K562 (cell line): ENCODE measurements around the gene NINL. TPM values are rescaled to one million over a fixed set of nuclear protein-coding genes. Genes with fewer than 3 reads are reported as not detected.

Experiments
- ATAC-seq: fragments of 200-7000 bp; cut with Tn5 transposase; 3 replicates; pipeline ENCODE4 v1.9.1; 2020; ENCODE audit warnings: moderate library complexity
- BruUV-seq: library from RNA; stranded (reverse); fragments of 400-500 nt; replicated peaks from 2 replicates; lab custom pipeline; 2021; lab: Mats Ljungman, UMichigan
- CTCF ChIA-PET: fragments of 300-600 bp; formaldehyde crosslinking; extraction: SDS; loops from one replicate; lab custom pipeline; 2021; ENCODE audit warnings: low intra/inter-chr PET ratio; lab: Yijun Ruan, JAX
- POLR2A ChIA-PET: fragments of 300-600, 350-650 bp; sonication (Branson Sonifier 250); formaldehyde crosslinking; extraction: SDS; loops from one replicate; lab custom pipeline; 2021; ENCODE audit warnings: antibody characterized with exemption, inconsistent platforms; lab: Yijun Ruan, JAX
- DNase-seq, 4 experiments: peaks; one replicate each; pipeline versions ENCODE4 v3.0.0 to v3.0.0-alpha.2; 2011 to 2018; ENCODE audit warnings: low spot score in 3 of 4, mixed read lengths in 3 of 4; ENCODE audit errors: extremely low read depth in 1 of 4
- FAIRE-seq: peaks from 2 replicates; lab custom pipeline; 2011; peaks lifted over from hg19 to GRCh38; lab: Jason Lieb, UNC
- H2AFZ ChIP-seq: 2 replicates; pipeline ENCODE4 v1.6.0; 2011; ENCODE audit warnings: low read depth, low read length, control low read depth, inconsistent platforms
- H3K27ac ChIP-seq: fragments of 200-600 bp; 3 replicates; pipeline ENCODE4 v1.8.0; 2011; ENCODE audit warnings: low read depth, mild to moderate bottlenecking, control low read depth, inconsistent platforms, low read length, moderate library complexity, mixed read lengths; ENCODE audit errors: extremely low read depth
- H3K27me3 ChIP-seq, 2 experiments: fragments of 300-600 bp in 1 of 2; 2 replicates in 1 of 2; 3 replicates in 1 of 2; pipeline versions ENCODE4 v1.6.0 to v1.8.0; 2011; ENCODE audit warnings: inconsistent platforms in 2 of 2, low read length in 2 of 2, mild to moderate bottlenecking in 1 of 2, mixed read lengths in 1 of 2, moderate library complexity in 1 of 2; ENCODE audit not compliant: control insufficient read depth in 2 of 2, insufficient read depth in 2 of 2
- H3K36me3 ChIP-seq: fragments of 300-600 bp; 3 replicates; pipeline ENCODE4 v1.8.0; 2011; ENCODE audit warnings: mild to moderate bottlenecking, low read length, inconsistent platforms; ENCODE audit not compliant: control insufficient read depth, insufficient read depth
- H3K4me1 ChIP-seq, 2 experiments: fragments of 200-600 bp in 1 of 2; replicated peaks in 1 of 2; 2 replicates in 1 of 2; 3 replicates in 1 of 2; pipeline versions ENCODE4 v1.5.1 to v1.8.0; 2011; ENCODE audit warnings: inconsistent platforms in 2 of 2, low read length in 2 of 2, mild to moderate bottlenecking in 1 of 2, mixed read lengths in 1 of 2, moderate library complexity in 1 of 2; ENCODE audit not compliant: control insufficient read depth in 2 of 2, insufficient read depth in 2 of 2
- H3K4me2 ChIP-seq: 2 replicates; pipeline ENCODE4 v1.6.1; 2011; ENCODE audit warnings: low read length, control low read depth, inconsistent platforms, mixed read lengths; ENCODE audit not compliant: insufficient read depth
- H3K4me3 ChIP-seq: fragments of 200-600 bp; sonication (generic), shearing (Covaris generic); 2 replicates; pipeline ENCODE4 v1.5.1; 2016; ENCODE audit warnings: control low read depth, inconsistent platforms
- H3K79me2 ChIP-seq: fragments of 200-600 bp; 3 replicates; pipeline ENCODE4 v1.8.0; 2011; ENCODE audit warnings: low read length, inconsistent platforms; ENCODE audit not compliant: control insufficient read depth, insufficient read depth
- H3K9ac ChIP-seq, 2 experiments: 2 replicates each; pipeline versions ENCODE4 v1.6.0 to v1.6.1; 2011; ENCODE audit warnings: low read depth in 2 of 2, low read length in 2 of 2, control low read depth in 1 of 2, inconsistent platforms in 1 of 2, mild to moderate bottlenecking in 1 of 2, mixed read lengths in 1 of 2; ENCODE audit not compliant: insufficient read depth in 1 of 2
- H3K9me1 ChIP-seq: one replicate; pipeline ENCODE4 v1.6.0; 2011; ENCODE audit warnings: inconsistent platforms, mild to moderate bottlenecking, low read length, moderate library complexity; ENCODE audit not compliant: control insufficient read depth, insufficient read depth
- H3K9me3 ChIP-seq: replicated peaks from 2 replicates; pipeline ENCODE4 v1.5.1; 2011; ENCODE audit warnings: low read depth, low read length, inconsistent platforms; ENCODE audit not compliant: control insufficient read depth, insufficient read depth
- H4K20me1 ChIP-seq: replicated peaks from 2 replicates; pipeline ENCODE4 v1.6.1; 2011; ENCODE audit warnings: low read length, inconsistent platforms, mixed read lengths; ENCODE audit not compliant: control insufficient read depth, insufficient read depth
- ARID1B ChIP-seq: fragments of 450-650 bp; IDR thresholded peaks from 2 replicates; pipeline ENCODE4 v1.6.1; 2016; ENCODE audit warnings: antibody characterized with exemption, mild to moderate bottlenecking, inconsistent platforms
- CEBPG ChIP-seq, 3 experiments: fragments of 200-800 bp in 1 of 3; sonication (Bioruptor generic) in 1 of 3; sonication (generic) in 1 of 3; formaldehyde crosslinking in 1 of 3; IDR thresholded peaks in 2 of 3; conservative IDR thresholded peaks in 1 of 3; 2 replicates each; pipeline versions ENCODE4 v1.6.1 to v1.8.0; 2016 to 2022; ENCODE audit warnings: missing compliant biosample characterization in 2 of 3, missing genetic modification characterization in 2 of 3, mild to moderate bottlenecking in 1 of 3, missing genetic modification reagents in 1 of 3
- DMBX1 ChIP-seq: fragments of 250-450 bp; sonication (Bioruptor Pico); IDR thresholded peaks from 2 replicates; pipeline ENCODE4 v1.8.0; 2022; ENCODE audit warnings: inconsistent platforms, mild to moderate bottlenecking, moderate library complexity, borderline replicate concordance
- GTF2E2 ChIP-seq: fragments of 200-800 bp; sonication (Bioruptor generic); IDR thresholded peaks from 2 replicates; pipeline ENCODE4 v1.6.1; 2016; ENCODE audit warnings: missing genetic modification characterization, missing compliant biosample characterization
- GTF2F1 ChIP-seq: IDR thresholded peaks from 2 replicates; pipeline ENCODE4 v1.6.1; 2011; ENCODE audit warnings: low read depth, low read length, improper control_type of control experiment
- HNRNPH1 ChIP-seq: fragments of 200-400 bp; formaldehyde crosslinking; optimal IDR thresholded peaks from 2 replicates; pipeline ENCODE3; 2017; ENCODE audit warnings: low read depth, mild to moderate bottlenecking, low read length, moderate library complexity
- MAZ ChIP-seq, 2 experiments: fragments of 450-650 bp in 1 of 2; sonication (generic) in 1 of 2; formaldehyde crosslinking; IDR thresholded peaks in 1 of 2; conservative IDR thresholded peaks in 1 of 2; 2 replicates each; pipeline versions ENCODE4 v1.4.0 to v1.5.0; 2020; ENCODE audit warnings: mild to moderate bottlenecking in 1 of 2, missing genetic modification reagents in 1 of 2
- MIER1 ChIP-seq: fragments of 450-650 bp; IDR thresholded peaks from 2 replicates; pipeline ENCODE4 v1.6.1; 2016; ENCODE audit warnings: antibody characterized with exemption, mild to moderate bottlenecking, low read depth
- STAT5B ChIP-seq: fragments of 250-450 bp; sonication (Bioruptor Pico); IDR thresholded peaks from 2 replicates; pipeline ENCODE4 v1.8.0; 2021; ENCODE audit warnings: mild to moderate bottlenecking, inconsistent platforms
- TEAD2 ChIP-seq: fragments of 450-650 bp; IDR thresholded peaks from 2 replicates; pipeline ENCODE4 v1.6.1; 2016; ENCODE audit warnings: missing genetic modification characterization, control low read depth, missing compliant biosample characterization
- TSC22D4 ChIP-seq: fragments of 450-650 bp; IDR thresholded peaks from 2 replicates; pipeline ENCODE4 v1.6.1; 2016; ENCODE audit warnings: missing genetic modification characterization, missing biosample characterization, control low read depth
- ZNF197 ChIP-seq: fragments of 200-800 bp; sonication (Bioruptor generic); IDR thresholded peaks from 2 replicates; pipeline ENCODE4 v1.6.1; 2016; ENCODE audit warnings: low read depth, missing genetic modification characterization, missing compliant biosample characterization
- ZNF75A ChIP-seq: fragments of 450-650 bp; formaldehyde crosslinking; IDR thresholded peaks from 2 replicates; pipeline ENCODE4 v1.4.0; 2020; ENCODE audit warnings: mild to moderate bottlenecking
- ZNF76 ChIP-seq: fragments of 250-450 bp; sonication (Bioruptor Pico); IDR thresholded peaks from 2 replicates; pipeline ENCODE4 v1.4.0; 2020; ENCODE audit warnings: mild to moderate bottlenecking, moderate library complexity, borderline replicate concordance
- WGBS: fragments of 100-300 bp; shearing (Covaris generic); methylation state at CpG from one replicate; pipeline ENCODE4 v1.1.6; 2016; ENCODE audit warnings: low coverage, mixed read lengths; ENCODE audit not compliant: insufficient coverage; ENCODE audit errors: missing lambda C conversion rate; 5-methylcytosine and 5-hydroxymethylcytosine counted together
- in situ Hi-C: fragments of 300-500 bp; cut with MboI; formaldehyde crosslinking; loops from 4 replicates; pipeline ENCODE4 v1.15.0; 2018; ENCODE audit warnings: inconsistent platforms, mixed read lengths
- intact Hi-C: fragments of 100-400 bp; cut with micrococcal nuclease; formaldehyde crosslinking; loops from 2 replicates; pipeline ENCODE4 v1.14.2; 2022
- polyA plus RNA-seq, 8 experiments: library from polyadenylated mRNA; depleted of rRNA in 4 of 8; stranded (reverse) in 5 of 8; unstranded in 3 of 8; fragments of >200 nt; fragmentation: Nextera tagmentation in 2 of 8; fragmentation: Illumina TruSeq in 1 of 8; extraction: Ambion mirVana in 2 of 8; extraction: Trizol in 1 of 8; gene quantifications; 2 replicates each; pipeline versions ENCODE4 v1.2.1 to v1.2.3, GENCODE V29; 2011 to 2014; ENCODE audit warnings: inconsistent platforms in 1 of 8, missing spikeins in 1 of 8
- total RNA-seq, 7 experiments: library from RNA; depleted of rRNA in 6 of 7; stranded (reverse); fragments of >200 nt in 6 of 7; fragmentation: Illumina TruSeq in 2 of 7; extraction: Trizol in 2 of 7; gene quantifications; 2 replicates each; pipeline versions ENCODE4 v1.2.1 to v1.2.3, GENCODE V29; 2011 to 2021; ENCODE audit warnings: low replicate concordance in 1 of 7
- TF ChIP-seq, protein P1 (sequence below): fragments of 250-450 bp; sonication (Bioruptor Pico); IDR thresholded peaks from 2 replicates; pipeline ENCODE4 v1.4.0; 2020; ENCODE audit warnings: mild to moderate bottlenecking
- TF ChIP-seq, protein P2 (sequence below): fragments of 450-650 bp; IDR thresholded peaks from 2 replicates; pipeline ENCODE4 v1.7.0; 2016; ENCODE audit warnings: borderline replicate concordance

NINL gene
- total and polyA plus RNA-seq, 9 of the 15 experiments (the other 6 are each of a cell fraction or from before 2014, with no cell fraction given): 0.03 to 0.22 (median 0.05) TPM; not detected in 5

DNA sequence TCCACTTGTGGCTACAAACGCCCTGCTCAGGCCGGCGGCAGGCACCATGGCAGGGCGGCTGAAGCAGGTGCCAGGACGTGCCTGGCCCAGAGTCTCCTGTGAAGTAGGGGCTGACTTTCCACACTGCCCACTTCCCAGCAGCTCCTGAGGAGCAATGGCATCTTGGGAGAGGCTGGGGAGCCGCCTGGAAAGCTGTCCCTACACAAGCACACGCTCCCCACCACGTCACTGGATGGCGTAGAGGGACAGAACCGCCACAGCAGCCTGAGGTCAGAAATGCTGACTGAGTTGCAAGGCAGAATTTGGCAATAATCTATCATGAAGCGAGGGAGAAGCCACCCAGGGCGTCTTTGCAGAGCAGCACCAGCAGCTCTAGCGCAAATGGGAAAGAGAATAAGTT, 86.3 kb downstream of the NINL start:
- DNase-seq (no peak), FAIRE-seq (no peak)
- WGBS: 2% methylated on average over 12 of the region's 13 CpGs

More for the DNA sequence above, 86.3 kb downstream of the NINL start:
- TF ChIP-seq ZNF197 (no peak), ZNF76 (CRISPR knock-in tag) (no peak), GTF2E2 (tag) (no peak), ZNF75A (no peak), TEAD2 (no peak), ARID1B (no peak), HNRNPH1 (no peak), GTF2F1 (no peak), CEBPG (CRISPR knock-in tag; IDR thresholded peaks at IDR 0.05) (no peak), CEBPG (tag; conservative IDR thresholded peaks at IDR 0.05 in 1 of 2, IDR thresholded peaks at IDR 0.05 in 1 of 2) (no peak), STAT5B (CRISPR knock-in tag) (no peak), MAZ (CRISPR knock-in tag; conservative IDR thresholded peaks at IDR 0.05 in 1 of 2, IDR thresholded peaks at IDR 0.05 in 1 of 2) (no peak), DMBX1 (CRISPR knock-in tag) (no peak), MIER1 (no peak), TSC22D4 (tag) (no peak)
- TF ChIP-seq, protein P1, sequence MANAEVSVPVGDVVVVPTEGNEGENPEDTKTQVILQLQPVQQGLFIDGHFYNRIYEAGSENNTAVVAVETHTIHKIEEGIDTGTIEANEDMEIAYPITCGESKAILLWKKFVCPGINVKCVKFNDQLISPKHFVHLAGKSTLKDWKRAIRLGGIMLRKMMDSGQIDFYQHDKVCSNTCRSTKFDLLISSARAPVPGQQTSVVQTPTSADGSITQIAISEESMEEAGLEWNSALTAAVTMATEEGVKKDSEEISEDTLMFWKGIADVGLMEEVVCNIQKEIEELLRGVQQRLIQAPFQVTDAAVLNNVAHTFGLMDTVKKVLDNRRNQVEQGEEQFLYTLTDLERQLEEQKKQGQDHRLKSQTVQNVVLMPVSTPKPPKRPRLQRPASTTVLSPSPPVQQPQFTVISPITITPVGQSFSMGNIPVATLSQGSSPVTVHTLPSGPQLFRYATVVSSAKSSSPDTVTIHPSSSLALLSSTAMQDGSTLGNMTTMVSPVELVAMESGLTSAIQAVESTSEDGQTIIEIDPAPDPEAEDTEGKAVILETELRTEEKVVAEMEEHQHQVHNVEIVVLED (CRISPR knock-in tag): no peak
- TF ChIP-seq, protein P2, sequence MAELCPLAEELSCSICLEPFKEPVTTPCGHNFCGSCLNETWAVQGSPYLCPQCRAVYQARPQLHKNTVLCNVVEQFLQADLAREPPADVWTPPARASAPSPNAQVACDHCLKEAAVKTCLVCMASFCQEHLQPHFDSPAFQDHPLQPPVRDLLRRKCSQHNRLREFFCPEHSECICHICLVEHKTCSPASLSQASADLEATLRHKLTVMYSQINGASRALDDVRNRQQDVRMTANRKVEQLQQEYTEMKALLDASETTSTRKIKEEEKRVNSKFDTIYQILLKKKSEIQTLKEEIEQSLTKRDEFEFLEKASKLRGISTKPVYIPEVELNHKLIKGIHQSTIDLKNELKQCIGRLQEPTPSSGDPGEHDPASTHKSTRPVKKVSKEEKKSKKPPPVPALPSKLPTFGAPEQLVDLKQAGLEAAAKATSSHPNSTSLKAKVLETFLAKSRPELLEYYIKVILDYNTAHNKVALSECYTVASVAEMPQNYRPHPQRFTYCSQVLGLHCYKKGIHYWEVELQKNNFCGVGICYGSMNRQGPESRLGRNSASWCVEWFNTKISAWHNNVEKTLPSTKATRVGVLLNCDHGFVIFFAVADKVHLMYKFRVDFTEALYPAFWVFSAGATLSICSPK: no peak
- Histone ChIP-seq H3K9me3 (no peaks in the 10 kb centered on the region), H3K4me2 (no peak overlapping the region), H3K79me2 (no peaks in the 10 kb centered on the region), H4K20me1 (no peaks in the 10 kb centered on the region), H3K9ac (no peak overlapping the region), H3K27ac (no peak overlapping the region), H3K4me1 (0 out of 5 replicates have a peak, but pooled peaks cover 0 to 3% of the 10 kb centered on the region in 2 experiments), H2AFZ (no peak overlapping the region), H3K4me3 (no peak overlapping the region), H3K27me3 (peaks cover 0 to 51% of the 10 kb centered on the region in 2 experiments; a peak in 2 of 5 replicates), H3K36me3 (no peaks in the 10 kb centered on the region), H3K9me1 (no peaks in the 10 kb centered on the region)
- no TSS peak for BruUV-seq
- intact Hi-C loops: no loop called here
- POLR2A ChIA-PET: interaction anchor here (0.6 to 1.0 kb wide), 2 partner anchors 13 to 55 kb away, joined by 3 read pairs; no protein-coding TSS in a partner anchor
- in situ Hi-C loops: no loop called here
- no peak for ATAC-seq
- CTCF ChIA-PET: no interaction called here
